Stimulated activated effector memory CD8-positive, alpha-beta T cell treated with anti-CD3 and anti-CD28 coated beads, Interleukin-12 subunit alpha, Interleukin-12 subunit beta, amount 100 ng/mL, for 72 hours (primary cell): ENCODE data around the gene LMTK2.

Experiments used
- ATAC-seq: fragments of 150-1000 bp; cut with Tn5 transposase; 2 replicates; pipeline ENCODE4 v1.10.0; 2021
- DNase-seq, 2 donors: peaks; one replicate each; pipeline ENCODE4 v3.0.0; 2021 to 2022; ENCODE audit warnings: low spot score in 2 of 2
- H3K27ac Mint-ChIP-seq: one replicate; pipeline ENCODE4 v1.8.0; 2022; ENCODE audit warnings: mild to moderate bottlenecking, mixed read lengths
- H3K36me3 Mint-ChIP-seq: one replicate; pipeline ENCODE4 v1.8.0; 2022; ENCODE audit warnings: mild to moderate bottlenecking, mixed read lengths
- H3K4me1 Mint-ChIP-seq: one replicate; pipeline ENCODE4 v1.8.0; 2022; ENCODE audit warnings: mixed read lengths
- H3K4me3 Mint-ChIP-seq: one replicate; pipeline ENCODE4 v1.8.0; 2022; ENCODE audit warnings: mild to moderate bottlenecking, mixed read lengths
- H3K9me3 Mint-ChIP-seq: one replicate; pipeline ENCODE4 v1.8.0; 2022; ENCODE audit warnings: mixed read lengths

The LMTK2 gene

DNA sequence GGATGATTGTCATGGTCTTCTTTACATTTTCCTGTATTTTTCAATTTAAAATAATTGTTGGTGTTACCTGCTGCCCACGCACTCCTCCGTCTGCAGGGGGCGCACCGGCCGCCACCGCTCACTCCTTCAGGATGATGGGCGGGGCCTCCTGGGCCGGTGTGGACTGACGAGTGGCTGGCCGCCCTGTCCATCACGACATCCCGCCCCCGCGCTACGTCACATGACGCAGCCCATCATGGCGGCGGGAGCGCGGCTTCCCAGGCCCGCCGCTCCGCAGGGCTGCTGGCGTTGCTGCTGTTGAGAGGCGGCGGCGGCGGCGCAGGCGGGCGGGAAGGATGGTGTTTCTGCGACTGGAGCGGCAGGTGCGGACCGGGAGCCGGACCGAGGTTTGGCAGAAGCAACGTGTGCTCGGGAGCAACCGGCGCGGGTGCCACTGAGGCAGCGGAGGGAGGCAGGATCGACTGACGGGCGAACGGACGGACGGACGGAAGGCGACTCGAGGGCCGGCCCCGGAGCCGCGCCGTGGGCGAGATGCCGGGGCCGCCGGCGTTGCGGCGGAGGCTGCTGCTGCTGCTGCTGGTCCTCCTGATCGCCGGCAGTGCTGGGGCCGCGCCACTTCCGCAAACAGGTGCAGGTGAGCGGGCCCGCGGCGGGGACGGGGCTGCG is at the start of gene LMTK2:
Gene LMTK2 (plus strand): TSS at position 216 of the 666 bp plus-strand sequence. CDS start 316 bp downstream, at position 532.
- H3K4me1 Mint-ChIP-seq = peaks cover 10% of the 10 kb centered on the region
- DNase-seq (peak; percentile 99), ATAC-seq (peak; percentile 98)
- H3K9me3 Mint-ChIP-seq = peaks cover 2% of the 10 kb centered on the region
- H3K36me3 Mint-ChIP-seq = no peaks in the 10 kb centered on the region
- H3K27ac Mint-ChIP-seq = peak within 1 kb of the TSS; percentile 94
- H3K4me3 Mint-ChIP-seq = peak within 1 kb of the TSS; percentile 91

DNA sequence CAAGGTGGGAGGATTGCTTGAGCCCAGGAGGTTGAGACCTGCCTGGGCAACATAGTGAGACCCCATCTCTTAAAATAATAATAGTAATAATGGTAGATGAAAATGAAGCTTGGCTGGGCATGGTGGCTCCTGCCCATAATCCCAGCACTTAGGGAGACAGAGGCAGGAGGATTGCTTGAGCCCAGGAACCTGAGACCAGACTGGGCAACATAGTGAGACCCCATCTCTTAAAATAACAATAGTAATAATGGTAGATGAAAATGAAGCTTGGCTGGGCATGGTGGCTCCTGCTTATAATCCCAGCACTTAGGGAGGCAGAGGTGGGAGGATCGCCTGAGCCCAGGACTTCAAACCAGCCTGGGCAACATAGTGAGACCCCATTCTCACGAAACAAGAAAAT is 49.5 kb upstream of the LMTK2 start:
- ATAC-seq (no peak), DNase-seq (no peak)
- Mint-ChIP-seq H3K4me3 (no peak overlapping the region), H3K27ac (no peak overlapping the region), H3K4me1 (peaks cover 8% of the 10 kb centered on the region), H3K9me3 (no peaks in the 10 kb centered on the region), H3K36me3 (no peaks in the 10 kb centered on the region)

GRCh38 chr7:98058186-98058585 is 48.5 kb upstream of the LMTK2 start:
- Mint-ChIP-seq H3K27ac (no peak overlapping the region), H3K9me3 (no peaks in the 10 kb centered on the region), H3K36me3 (no peaks in the 10 kb centered on the region), H3K4me3 (no peak overlapping the region), H3K4me1 (peaks cover 8% of the 10 kb centered on the region)
- ATAC-seq = no peak
- DNase-seq = no peak

DNA sequence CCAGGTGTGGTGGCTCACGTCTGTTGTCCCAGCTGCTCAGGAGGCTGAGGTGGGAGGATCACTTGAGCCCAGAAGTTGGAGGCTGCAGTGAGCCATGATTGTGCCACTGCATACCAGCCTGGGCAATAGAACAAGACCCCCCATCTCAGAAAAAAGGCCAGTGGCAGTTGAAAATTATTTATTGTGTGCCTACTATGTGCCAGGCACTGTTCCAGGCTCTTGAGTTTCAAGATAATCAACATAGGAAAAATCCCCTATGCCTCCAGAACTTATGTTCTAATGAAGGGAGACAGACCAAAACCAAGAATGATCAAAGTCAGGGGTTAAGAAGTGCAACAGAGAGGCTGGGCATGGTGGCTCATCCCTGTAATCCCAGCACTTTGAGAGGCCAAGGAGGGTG is 42.4 kb upstream of the LMTK2 start:
- H3K36me3 Mint-ChIP-seq = no peaks in the 10 kb centered on the region
- H3K4me1 Mint-ChIP-seq = peaks cover under 1% of the 10 kb centered on the region
- no peaks in the 10 kb centered on the region for H3K9me3 Mint-ChIP-seq
- DNase-seq (no peak), ATAC-seq (no peak)
- no peak overlapping the region for H3K4me3 Mint-ChIP-seq
- no peak overlapping the region for H3K27ac Mint-ChIP-seq

DNA sequence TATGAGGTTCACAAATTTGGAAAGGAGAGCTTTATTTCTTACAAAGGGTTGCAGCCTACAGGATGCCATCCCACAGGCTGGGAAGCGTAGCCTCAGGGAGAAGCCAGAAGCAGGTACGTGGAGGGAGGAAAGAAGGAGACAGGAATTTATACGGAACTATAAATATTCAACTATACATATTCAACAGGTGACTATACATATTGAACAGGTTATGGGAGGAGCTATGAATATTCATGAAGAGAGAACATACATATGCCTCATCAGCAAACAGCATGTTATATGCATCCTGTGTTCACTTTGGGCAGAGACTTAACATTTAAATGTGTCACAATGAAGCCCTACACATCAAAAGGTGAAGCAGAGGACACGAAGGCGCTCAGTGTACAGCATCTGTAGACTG is 40.5 kb upstream of the LMTK2 start:
- H3K27ac Mint-ChIP-seq = no peak overlapping the region
- no peaks in the 10 kb centered on the region for H3K9me3 Mint-ChIP-seq
- no peak for ATAC-seq
- no peaks in the 10 kb centered on the region for H3K4me1 Mint-ChIP-seq
- no peak overlapping the region for H3K4me3 Mint-ChIP-seq
- H3K36me3 Mint-ChIP-seq = no peaks in the 10 kb centered on the region
- DNase-seq = no peak

DNA sequence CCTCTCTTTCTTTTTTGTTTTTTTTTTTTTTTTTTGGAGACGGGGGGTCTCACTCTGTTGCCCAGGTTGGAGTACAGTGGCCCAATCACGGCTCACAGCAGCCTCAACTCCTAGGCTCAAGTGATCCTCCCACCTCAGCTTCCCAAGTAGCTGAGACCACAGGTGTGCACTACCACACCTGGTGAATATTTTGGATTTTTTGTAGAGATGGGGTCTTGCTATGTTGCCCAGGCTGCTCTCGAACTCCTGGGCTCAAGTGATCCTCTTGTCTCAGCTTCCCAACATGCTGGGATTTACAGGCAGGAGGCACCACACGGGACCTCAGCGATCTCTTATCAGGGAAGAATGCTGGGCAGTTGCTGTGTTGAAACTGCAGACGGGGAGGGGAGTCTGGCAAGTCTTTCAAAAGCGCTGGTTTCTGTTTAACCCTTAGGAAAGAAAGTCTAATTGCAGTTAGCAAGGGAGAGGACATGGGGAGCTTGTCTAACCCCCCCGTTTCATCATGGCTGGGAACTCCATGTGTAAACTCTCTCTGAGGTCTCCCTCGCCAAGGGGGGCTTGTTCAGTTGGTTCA is 39.6 kb upstream of the LMTK2 start:
- Mint-ChIP-seq H3K9me3 (no peaks in the 10 kb centered on the region), H3K4me3 (no peak overlapping the region), H3K27ac (no peak overlapping the region), H3K36me3 (no peaks in the 10 kb centered on the region), H3K4me1 (no peaks in the 10 kb centered on the region)
- no peak for DNase-seq
- ATAC-seq = no peak

DNA sequence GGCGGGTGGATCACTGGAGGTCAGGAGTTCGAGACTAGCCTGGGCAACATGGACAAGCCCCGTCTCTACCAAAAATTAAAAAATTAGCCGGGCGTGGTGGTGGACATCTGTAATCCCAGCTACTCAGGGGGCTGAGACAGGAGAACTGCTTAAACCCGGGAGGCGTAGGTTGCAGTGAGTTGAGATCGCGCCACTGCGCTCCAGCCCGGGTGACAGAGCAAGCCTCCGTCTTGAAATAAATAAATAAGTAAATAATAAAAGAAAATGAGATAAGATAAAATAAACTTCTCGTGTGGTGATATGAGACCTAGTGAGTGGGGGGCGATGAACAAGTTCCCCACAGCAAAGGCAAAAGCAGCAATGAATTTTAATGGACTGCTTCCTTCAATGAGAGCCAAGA is 33.6 kb upstream of the LMTK2 start:
- Mint-ChIP-seq H3K27ac (no peak overlapping the region), H3K36me3 (no peaks in the 10 kb centered on the region), H3K4me1 (no peaks in the 10 kb centered on the region), H3K9me3 (no peaks in the 10 kb centered on the region), H3K4me3 (no peak overlapping the region)
- no peak for DNase-seq
- ATAC-seq = no peak

DNA sequence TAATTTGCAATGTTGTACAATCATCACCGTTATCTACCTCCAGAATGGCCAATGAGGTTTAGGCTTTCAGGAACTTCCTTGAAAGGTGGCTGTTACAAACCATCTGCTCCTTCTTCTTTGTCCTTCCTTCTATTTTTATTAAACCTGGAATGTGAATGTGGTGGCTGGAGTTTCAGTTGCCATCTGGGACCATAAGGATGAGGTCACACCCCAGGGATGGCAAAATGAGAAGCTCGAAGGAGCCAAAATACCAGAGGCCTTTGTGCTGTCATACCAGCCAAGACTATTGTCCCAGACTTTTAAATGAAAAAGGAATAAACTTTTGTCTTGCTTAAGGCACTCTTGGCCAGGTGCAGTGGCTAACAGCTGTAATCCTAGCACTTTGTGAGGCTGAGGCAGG is 30.9 kb upstream of the LMTK2 start:
- Mint-ChIP-seq H3K4me3 (no peak overlapping the region), H3K36me3 (no peaks in the 10 kb centered on the region)
- ATAC-seq = no peak

DNA sequence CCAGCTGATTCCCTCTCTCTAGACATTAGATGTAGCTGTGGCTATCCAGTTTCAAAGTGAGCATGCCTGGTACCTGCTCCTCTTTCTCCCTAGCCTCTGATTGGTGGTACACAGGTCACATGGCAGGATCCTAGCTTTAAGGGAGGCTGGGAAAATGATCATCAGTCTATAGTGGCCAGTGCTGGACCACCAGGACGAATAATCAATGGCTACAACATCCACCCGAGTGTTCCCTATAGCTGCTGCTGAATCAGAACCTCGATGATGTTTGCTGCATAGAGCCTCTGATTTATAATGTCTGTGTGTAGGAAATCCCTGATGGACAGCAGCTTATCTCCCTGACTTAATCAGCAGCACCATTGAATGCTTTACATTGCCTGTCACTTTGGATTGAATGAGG is 28.9 kb upstream of the LMTK2 start:
- Mint-ChIP-seq H3K4me1 (no peaks in the 10 kb centered on the region), H3K4me3 (no peak overlapping the region)

More for the DNA sequence above, 30.9 kb upstream of the LMTK2 start:
- Mint-ChIP-seq H3K4me1 (no peaks in the 10 kb centered on the region), H3K9me3 (no peaks in the 10 kb centered on the region), H3K27ac (no peak overlapping the region)
- no peak for DNase-seq

DNA sequence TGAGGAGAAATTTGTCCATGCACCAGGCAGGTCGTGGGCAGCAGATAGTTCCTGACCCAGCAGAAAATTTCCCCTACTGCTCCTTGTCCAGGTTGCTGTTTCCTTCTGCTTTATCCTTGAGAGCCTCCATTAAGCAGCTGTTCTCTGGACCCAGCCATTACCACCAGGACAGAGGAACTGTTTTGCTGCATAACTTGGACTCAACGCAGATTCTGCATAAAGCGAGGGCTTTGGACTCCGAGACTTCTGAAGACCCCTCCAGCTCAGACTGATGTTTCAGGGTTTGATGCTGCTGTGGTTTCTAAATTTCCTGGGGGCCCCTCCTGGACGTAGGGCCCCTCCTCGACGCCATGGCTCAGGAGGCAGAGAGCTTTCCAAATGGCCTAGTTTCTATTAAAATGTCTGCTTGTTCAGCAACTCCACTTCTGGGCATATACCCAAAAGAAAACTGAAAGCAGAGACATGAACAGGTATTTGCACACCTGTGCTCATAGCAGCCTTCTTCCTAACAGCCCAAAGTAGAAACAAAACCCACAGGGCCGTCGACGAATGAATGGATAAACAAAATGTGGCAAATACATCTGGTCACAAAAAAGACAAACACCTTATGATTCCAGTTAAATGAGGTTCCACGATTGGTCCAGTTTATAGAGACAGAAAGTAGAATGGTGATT is 28.3 kb upstream of the LMTK2 start:
- no peak for ATAC-seq
- Mint-ChIP-seq H3K4me1 (no peaks in the 10 kb centered on the region), H3K36me3 (no peaks in the 10 kb centered on the region), H3K9me3 (no peaks in the 10 kb centered on the region), H3K4me3 (no peak overlapping the region), H3K27ac (no peak overlapping the region)
- DNase-seq = no peak

More for the DNA sequence above, 28.9 kb upstream of the LMTK2 start:
- ATAC-seq (no peak), DNase-seq (no peak)
- Mint-ChIP-seq H3K36me3 (no peaks in the 10 kb centered on the region), H3K27ac (no peak overlapping the region), H3K9me3 (no peaks in the 10 kb centered on the region)

DNA sequence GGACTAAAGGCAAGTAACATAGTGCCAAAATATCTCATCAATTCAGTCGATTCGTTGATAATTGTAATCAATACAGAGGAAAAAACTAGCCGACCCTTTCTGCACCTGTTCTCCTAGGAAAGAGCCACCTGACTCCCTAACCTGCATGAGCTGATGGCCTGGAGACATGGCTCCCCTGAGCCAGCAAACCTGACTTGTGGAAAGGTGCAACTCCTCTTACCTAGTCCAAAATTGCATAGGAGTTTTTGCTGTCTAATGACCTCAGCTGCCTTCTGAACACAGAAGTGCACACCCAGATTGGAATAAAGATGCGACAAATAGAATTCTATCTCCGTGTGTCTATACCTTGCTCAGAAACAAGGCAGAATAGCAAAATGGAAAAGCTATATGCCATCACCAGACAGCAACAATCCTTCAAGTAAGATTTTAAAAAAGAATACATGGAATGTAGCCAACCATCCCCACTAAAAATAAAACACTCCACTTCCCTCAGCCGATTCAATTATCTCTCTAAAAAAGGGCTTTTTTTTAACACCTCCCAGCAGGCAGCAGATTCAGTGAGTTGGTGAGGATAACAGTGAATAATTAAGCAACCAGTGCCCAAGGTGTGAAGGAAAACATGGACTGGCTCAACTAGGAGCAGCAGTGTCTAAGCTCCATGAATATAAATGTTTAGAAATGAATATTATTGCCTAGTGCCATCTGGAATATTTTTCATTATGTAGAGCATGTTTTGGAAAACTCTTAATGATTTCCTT is 26.6 kb upstream of the LMTK2 start:
- Mint-ChIP-seq H3K27ac (no peak overlapping the region), H3K9me3 (no peaks in the 10 kb centered on the region), H3K36me3 (no peaks in the 10 kb centered on the region), H3K4me3 (no peak overlapping the region), H3K4me1 (no peaks in the 10 kb centered on the region)
- DNase-seq (no peak), ATAC-seq (no peak)

DNA sequence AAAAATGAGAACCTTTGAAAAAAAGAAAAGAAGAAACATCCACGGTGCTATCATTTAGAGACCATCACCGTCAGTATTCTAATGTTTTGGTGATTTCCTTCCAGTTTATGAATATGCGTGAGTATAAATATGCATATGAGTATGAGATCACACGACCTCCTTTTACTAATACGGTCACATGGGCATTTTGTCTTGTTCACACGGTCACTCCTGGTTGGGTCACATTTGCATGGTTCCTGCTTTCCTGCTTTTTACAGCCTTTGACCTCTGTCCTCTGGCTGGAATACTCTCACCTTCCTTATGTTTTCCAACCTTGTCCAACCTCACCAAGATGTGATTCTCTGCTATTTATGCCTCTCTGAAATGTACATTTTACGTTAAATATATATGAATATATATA is 25.3 kb upstream of the LMTK2 start:
- no peaks in the 10 kb centered on the region for H3K36me3 Mint-ChIP-seq
- H3K9me3 Mint-ChIP-seq = no peaks in the 10 kb centered on the region
- no peak overlapping the region for H3K27ac Mint-ChIP-seq
- no peak for ATAC-seq
- no peaks in the 10 kb centered on the region for H3K4me1 Mint-ChIP-seq
- H3K4me3 Mint-ChIP-seq = no peak overlapping the region
- DNase-seq = no peak

DNA sequence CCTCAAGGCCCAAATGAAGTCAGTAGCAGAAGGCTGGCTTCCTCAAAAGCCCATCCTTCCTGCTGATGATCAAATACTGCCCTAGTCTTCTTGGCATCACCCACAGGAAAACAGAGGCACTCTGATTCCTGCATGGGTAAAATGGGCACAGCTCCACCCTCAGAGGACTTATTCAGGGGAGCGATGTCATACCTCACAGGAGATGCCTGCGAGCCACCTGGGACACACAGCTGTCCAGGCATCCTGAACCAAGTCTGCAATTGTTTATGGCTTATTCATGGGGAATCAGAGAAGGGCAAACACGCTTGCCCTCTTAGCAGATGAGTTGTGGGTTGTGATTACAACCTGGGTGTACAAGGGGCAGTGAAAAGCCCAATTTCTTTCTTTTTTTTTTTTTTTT is 22.0 kb upstream of the LMTK2 start:
- H3K36me3 Mint-ChIP-seq = no peaks in the 10 kb centered on the region
- no peak overlapping the region for H3K4me3 Mint-ChIP-seq
- no peaks in the 10 kb centered on the region for H3K9me3 Mint-ChIP-seq
- no peaks in the 10 kb centered on the region for H3K4me1 Mint-ChIP-seq
- ATAC-seq = no peak
- DNase-seq = no peak
- H3K27ac Mint-ChIP-seq = no peak overlapping the region

GRCh38 chr7:98085674-98086073 is 21.0 kb upstream of the LMTK2 start:
- no peak for DNase-seq
- no peak for ATAC-seq
- H3K36me3 Mint-ChIP-seq = no peaks in the 10 kb centered on the region
- H3K9me3 Mint-ChIP-seq = no peaks in the 10 kb centered on the region
- H3K27ac Mint-ChIP-seq = no peak overlapping the region
- H3K4me1 Mint-ChIP-seq = no peaks in the 10 kb centered on the region
- H3K4me3 Mint-ChIP-seq = no peak overlapping the region

DNA sequence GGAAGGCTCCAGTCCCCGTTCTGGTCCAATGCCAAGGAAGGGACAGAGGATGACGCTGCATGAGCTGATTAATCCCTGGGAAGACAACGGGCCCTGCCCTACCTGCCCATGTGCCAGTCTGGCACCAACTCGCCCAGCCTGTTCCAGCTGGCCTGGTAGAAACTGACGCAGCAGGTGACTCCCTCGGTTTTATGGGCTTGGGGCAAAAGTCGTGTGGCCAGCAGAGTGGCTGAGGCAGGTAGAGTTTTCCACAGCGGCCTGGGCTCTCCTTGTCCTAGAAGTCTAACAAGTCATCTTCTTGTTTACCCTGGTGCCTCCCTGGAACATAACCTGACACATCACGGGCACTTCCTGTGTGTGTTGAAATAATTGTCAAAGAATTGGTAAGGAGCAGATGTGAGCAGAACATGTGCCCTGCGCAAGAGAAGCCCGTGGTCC is 20.4 kb upstream of the LMTK2 start:
- Mint-ChIP-seq H3K4me3 (no peak overlapping the region), H3K36me3 (no peaks in the 10 kb centered on the region), H3K4me1 (no peaks in the 10 kb centered on the region), H3K9me3 (no peaks in the 10 kb centered on the region), H3K27ac (no peak overlapping the region)
- DNase-seq (no peak), ATAC-seq (no peak)
